ENCODE data around the gene TRIM52.

DNA sequence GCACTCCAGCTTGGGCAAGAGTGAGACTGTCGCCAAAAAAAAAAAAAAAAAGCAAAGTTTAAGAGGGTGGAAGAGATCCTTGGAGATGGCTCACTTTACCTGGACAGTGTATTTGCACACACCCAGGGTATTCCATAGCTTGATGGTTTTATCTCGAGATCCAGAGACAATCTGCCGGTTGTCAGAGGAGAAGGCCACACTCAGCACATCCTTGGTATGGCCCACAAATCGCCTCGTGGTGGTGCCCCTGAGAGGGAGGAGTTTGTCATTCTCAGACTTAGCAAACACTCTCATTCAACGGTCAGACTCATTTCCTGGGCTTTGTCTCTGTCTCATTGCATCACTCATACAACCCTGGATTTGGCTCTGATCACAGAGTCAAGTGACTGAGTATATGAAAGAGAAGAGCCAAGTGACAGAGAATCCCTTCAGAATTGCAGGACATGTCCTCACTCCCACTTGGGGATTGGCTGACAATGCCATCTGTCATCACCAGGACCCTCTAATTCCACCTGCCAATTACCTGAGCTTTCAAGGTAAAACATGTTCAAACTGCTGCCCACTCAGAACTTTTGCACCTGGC is 19.5 kb downstream of the TRIM52 start:
- TF ChIP-seq SP1 (IDR thresholded peaks at IDR 0.05) (no peak), SP1 (CRISPR knock-in tag; IDR thresholded peaks at IDR 0.05) (no peak), SMARCC2 (IDR thresholded peaks at IDR 0.05) (no peak), SNRNP70 (IDR thresholded peaks at IDR 0.05; ENCODE audit: low read depth, low read length) (no peak), TBP (CRISPR knock-in tag; IDR thresholded peaks at IDR 0.05) (no peak), RXRA (CRISPR knock-in tag; IDR thresholded peaks at IDR 0.05) (no peak)
- TF ChIP-seq, protein P1, sequence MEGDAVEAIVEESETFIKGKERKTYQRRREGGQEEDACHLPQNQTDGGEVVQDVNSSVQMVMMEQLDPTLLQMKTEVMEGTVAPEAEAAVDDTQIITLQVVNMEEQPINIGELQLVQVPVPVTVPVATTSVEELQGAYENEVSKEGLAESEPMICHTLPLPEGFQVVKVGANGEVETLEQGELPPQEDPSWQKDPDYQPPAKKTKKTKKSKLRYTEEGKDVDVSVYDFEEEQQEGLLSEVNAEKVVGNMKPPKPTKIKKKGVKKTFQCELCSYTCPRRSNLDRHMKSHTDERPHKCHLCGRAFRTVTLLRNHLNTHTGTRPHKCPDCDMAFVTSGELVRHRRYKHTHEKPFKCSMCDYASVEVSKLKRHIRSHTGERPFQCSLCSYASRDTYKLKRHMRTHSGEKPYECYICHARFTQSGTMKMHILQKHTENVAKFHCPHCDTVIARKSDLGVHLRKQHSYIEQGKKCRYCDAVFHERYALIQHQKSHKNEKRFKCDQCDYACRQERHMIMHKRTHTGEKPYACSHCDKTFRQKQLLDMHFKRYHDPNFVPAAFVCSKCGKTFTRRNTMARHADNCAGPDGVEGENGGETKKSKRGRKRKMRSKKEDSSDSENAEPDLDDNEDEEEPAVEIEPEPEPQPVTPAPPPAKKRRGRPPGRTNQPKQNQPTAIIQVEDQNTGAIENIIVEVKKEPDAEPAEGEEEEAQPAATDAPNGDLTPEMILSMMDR (CRISPR knock-in tag; IDR thresholded peaks at IDR 0.05) = peak; percentile 27; the same call in 1 of the 2 replicates
- TF ChIP-seq, protein P2, sequence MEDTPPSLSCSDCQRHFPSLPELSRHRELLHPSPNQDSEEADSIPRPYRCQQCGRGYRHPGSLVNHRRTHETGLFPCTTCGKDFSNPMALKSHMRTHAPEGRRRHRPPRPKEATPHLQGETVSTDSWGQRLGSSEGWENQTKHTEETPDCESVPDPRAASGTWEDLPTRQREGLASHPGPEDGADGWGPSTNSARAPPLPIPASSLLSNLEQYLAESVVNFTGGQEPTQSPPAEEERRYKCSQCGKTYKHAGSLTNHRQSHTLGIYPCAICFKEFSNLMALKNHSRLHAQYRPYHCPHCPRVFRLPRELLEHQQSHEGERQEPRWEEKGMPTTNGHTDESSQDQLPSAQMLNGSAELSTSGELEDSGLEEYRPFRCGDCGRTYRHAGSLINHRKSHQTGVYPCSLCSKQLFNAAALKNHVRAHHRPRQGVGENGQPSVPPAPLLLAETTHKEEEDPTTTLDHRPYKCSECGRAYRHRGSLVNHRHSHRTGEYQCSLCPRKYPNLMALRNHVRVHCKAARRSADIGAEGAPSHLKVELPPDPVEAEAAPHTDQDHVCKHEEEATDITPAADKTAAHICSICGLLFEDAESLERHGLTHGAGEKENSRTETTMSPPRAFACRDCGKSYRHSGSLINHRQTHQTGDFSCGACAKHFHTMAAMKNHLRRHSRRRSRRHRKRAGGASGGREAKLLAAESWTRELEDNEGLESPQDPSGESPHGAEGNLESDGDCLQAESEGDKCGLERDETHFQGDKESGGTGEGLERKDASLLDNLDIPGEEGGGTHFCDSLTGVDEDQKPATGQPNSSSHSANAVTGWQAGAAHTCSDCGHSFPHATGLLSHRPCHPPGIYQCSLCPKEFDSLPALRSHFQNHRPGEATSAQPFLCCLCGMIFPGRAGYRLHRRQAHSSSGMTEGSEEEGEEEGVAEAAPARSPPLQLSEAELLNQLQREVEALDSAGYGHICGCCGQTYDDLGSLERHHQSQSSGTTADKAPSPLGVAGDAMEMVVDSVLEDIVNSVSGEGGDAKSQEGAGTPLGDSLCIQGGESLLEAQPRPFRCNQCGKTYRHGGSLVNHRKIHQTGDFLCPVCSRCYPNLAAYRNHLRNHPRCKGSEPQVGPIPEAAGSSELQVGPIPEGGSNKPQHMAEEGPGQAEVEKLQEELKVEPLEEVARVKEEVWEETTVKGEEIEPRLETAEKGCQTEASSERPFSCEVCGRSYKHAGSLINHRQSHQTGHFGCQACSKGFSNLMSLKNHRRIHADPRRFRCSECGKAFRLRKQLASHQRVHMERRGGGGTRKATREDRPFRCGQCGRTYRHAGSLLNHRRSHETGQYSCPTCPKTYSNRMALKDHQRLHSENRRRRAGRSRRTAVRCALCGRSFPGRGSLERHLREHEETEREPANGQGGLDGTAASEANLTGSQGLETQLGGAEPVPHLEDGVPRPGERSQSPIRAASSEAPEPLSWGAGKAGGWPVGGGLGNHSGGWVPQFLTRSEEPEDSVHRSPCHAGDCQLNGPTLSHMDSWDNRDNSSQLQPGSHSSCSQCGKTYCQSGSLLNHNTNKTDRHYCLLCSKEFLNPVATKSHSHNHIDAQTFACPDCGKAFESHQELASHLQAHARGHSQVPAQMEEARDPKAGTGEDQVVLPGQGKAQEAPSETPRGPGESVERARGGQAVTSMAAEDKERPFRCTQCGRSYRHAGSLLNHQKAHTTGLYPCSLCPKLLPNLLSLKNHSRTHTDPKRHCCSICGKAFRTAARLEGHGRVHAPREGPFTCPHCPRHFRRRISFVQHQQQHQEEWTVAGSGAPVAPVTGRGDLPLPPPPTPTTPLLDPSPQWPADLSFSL (CRISPR knock-in tag; IDR thresholded peaks at IDR 0.05) = no peak

Data from HepG2 (cell line).